HepG2 (cell line): Measurements from ENCODE around the gene GRIN2C. TPM values are rescaled to one million over a fixed set of nuclear protein-coding genes. Genes with fewer than 3 reads are reported as not detected.

Experiments used
- ATAC-seq: fragments of 200-7000 bp; cut with Tn5 transposase; 3 replicates; pipeline ENCODE4 v1.9.1; 2020; ENCODE audit warnings: mild to moderate bottlenecking, moderate library complexity
- BruUV-seq: library from RNA; stranded (reverse); fragments of 400-500 nt; replicated peaks from 2 replicates; lab custom pipeline; 2021; lab: Mats Ljungman, UMichigan
- CTCF ChIA-PET: fragments of 300-600 bp; formaldehyde crosslinking; extraction: SDS; loops from one replicate; lab custom pipeline; 2021; ENCODE audit warnings: low total read pairs, inconsistent platforms, low intra/inter-chr PET ratio; lab: Yijun Ruan, JAX
- POLR2A ChIA-PET: fragments of 350-600 bp; sonication (Branson Sonifier 250); formaldehyde crosslinking; loops from one replicate; lab custom pipeline; 2020; ENCODE audit warnings: antibody characterized with exemption, inconsistent platforms; lab: Yijun Ruan, JAX
- DNase-seq: peaks from one replicate; pipeline ENCODE4 v3.0.0-alpha.2; 2015; ENCODE audit warnings: low spot score
- FAIRE-seq: peaks from 3 replicates; lab custom pipeline; 2011; peaks lifted over from hg19 to GRCh38; lab: Jason Lieb, UNC
- H2AFZ ChIP-seq: one replicate; pipeline ENCODE4 v1.6.1; 2011; ENCODE audit warnings: low read length, inconsistent platforms
- H3K27ac ChIP-seq: fragments of 300-600 bp; 3 replicates; pipeline ENCODE4 v1.8.0; 2011; ENCODE audit warnings: mixed run types, mild to moderate bottlenecking, mixed read lengths, low read length, inconsistent platforms; ENCODE audit not compliant: insufficient read depth; ENCODE audit errors: extremely low read length
- H3K27me3 ChIP-seq, 2 experiments: fragments of 200-600 bp in 1 of 2; 2 replicates in 1 of 2; 3 replicates in 1 of 2; pipeline versions ENCODE4 v1.6.0 to v1.8.0; 2011; ENCODE audit warnings: low read length in 2 of 2, mild to moderate bottlenecking in 2 of 2, moderate library complexity in 2 of 2, inconsistent platforms in 1 of 2; ENCODE audit not compliant: insufficient read depth in 2 of 2, control insufficient read depth in 1 of 2
- H3K36me3 ChIP-seq, 2 experiments: fragments of 200-600 bp in 1 of 2; replicated peaks in 1 of 2; 2 replicates in 1 of 2; 3 replicates in 1 of 2; pipeline versions ENCODE4 v1.5.1 to v1.8.0; 2011; ENCODE audit warnings: low read length in 2 of 2, inconsistent platforms in 1 of 2; ENCODE audit not compliant: insufficient read depth in 2 of 2, control insufficient read depth in 1 of 2
- H3K4me1 ChIP-seq: 2 replicates; pipeline ENCODE4 v1.5.1; 2012; ENCODE audit warnings: low read length, inconsistent platforms; ENCODE audit not compliant: insufficient read depth
- H3K4me2 ChIP-seq: 2 replicates; pipeline ENCODE4 v1.6.0; 2011; ENCODE audit warnings: low read depth, low read length, inconsistent platforms
- H3K4me3 ChIP-seq, 3 experiments: fragments of 200-600 bp in 1 of 3; sonication (generic), shearing (Covaris generic) in 1 of 3; replicated peaks in 1 of 3; 2 replicates each; pipeline ENCODE4 v1.5.1; 2011 to 2016; ENCODE audit warnings: low read length in 3 of 3, inconsistent platforms in 2 of 3, low read depth in 2 of 3, mild to moderate bottlenecking in 2 of 3, control low read depth in 1 of 3, mixed read lengths in 1 of 3; ENCODE audit not compliant: insufficient read depth in 1 of 3
- H3K79me2 ChIP-seq: one replicate; pipeline ENCODE4 v1.6.1; 2011; ENCODE audit warnings: low read length, inconsistent platforms; ENCODE audit not compliant: insufficient read depth
- H3K9ac ChIP-seq: 2 replicates; pipeline ENCODE4 v1.6.0; 2011; ENCODE audit warnings: mild to moderate bottlenecking, low read depth, low read length, inconsistent platforms; ENCODE audit not compliant: insufficient read depth
- H3K9me3 ChIP-seq: 2 replicates; pipeline ENCODE4 v1.5.1; 2012; ENCODE audit warnings: mild to moderate bottlenecking, low read length
- H4K20me1 ChIP-seq: 2 replicates; pipeline ENCODE4 v1.6.0; 2011; ENCODE audit warnings: inconsistent platforms, mild to moderate bottlenecking, low read length, moderate library complexity; ENCODE audit not compliant: insufficient read depth
- CEBPG ChIP-seq: IDR thresholded peaks from 2 replicates; pipeline ENCODE4 v1.6.1; 2016
- CHD4 ChIP-seq: fragments of 200-600 bp; sonication (generic); IDR thresholded peaks from 2 replicates; pipeline ENCODE4 v1.7.0; 2017; ENCODE audit warnings: mild to moderate bottlenecking, low read length, borderline replicate concordance
- HES4 ChIP-seq: sonication (generic); formaldehyde crosslinking; IDR thresholded peaks from 2 replicates; pipeline ENCODE4 v1.9.0; 2021; ENCODE audit warnings: mild to moderate bottlenecking, missing genetic modification reagents, borderline replicate concordance
- NCOR1 ChIP-seq: fragments of 200-600 bp; sonication (generic); IDR thresholded peaks from 2 replicates; pipeline ENCODE4 v1.7.0; 2017; ENCODE audit warnings: antibody characterized with exemption, low read length, borderline replicate concordance
- TAF15 ChIP-seq: fragments of 200-400 bp; formaldehyde crosslinking; IDR thresholded peaks from one replicate; pipeline ENCODE4 v1.6.1; 2018; ENCODE audit warnings: mild to moderate bottlenecking, low read depth, low read length; ENCODE audit not compliant: poor library complexity, severe bottlenecking
- ZNF343 ChIP-seq: sonication (generic); formaldehyde crosslinking; IDR thresholded peaks from 2 replicates; pipeline ENCODE4 v1.4.0; 2020; ENCODE audit warnings: mild to moderate bottlenecking, missing genetic modification reagents
- ZNF543 ChIP-seq: sonication (generic); formaldehyde crosslinking; IDR thresholded peaks from 2 replicates; pipeline ENCODE4 v1.4.0; 2020; ENCODE audit warnings: mild to moderate bottlenecking, missing genetic modification reagents
- ZNF652 ChIP-seq: IDR thresholded peaks from 2 replicates; pipeline ENCODE4 v1.6.1; 2016; ENCODE audit warnings: low read depth, borderline replicate concordance
- ZNF687 ChIP-seq: sonication (generic); formaldehyde crosslinking; IDR thresholded peaks from 2 replicates; pipeline ENCODE4 v1.5.1; 2020; ENCODE audit warnings: mild to moderate bottlenecking, missing genetic modification reagents, moderate library complexity
- ZNF841 ChIP-seq: sonication (generic); formaldehyde crosslinking; IDR thresholded peaks from 2 replicates; pipeline ENCODE4 v1.8.1; 2023; ENCODE audit warnings: missing genetic modification reagents, borderline replicate concordance
- WGBS: methylation state at CpG from one replicate; pipeline ENCODE4 v1.1.6; 2017; ENCODE audit warnings: low lambda C conversion rate; 5-methylcytosine and 5-hydroxymethylcytosine counted together
- in situ Hi-C: cut with HindIII; loops from 2 replicates; pipeline ENCODE4 v1.10.0; 2017; ENCODE audit warnings: low pct_unique_long_range_greater_than_20kb; ENCODE audit not compliant: extremely low pct_ligation_motif_present
- intact Hi-C: fragments of 100-400 bp; cut with micrococcal nuclease; formaldehyde crosslinking; loops from one replicate; pipeline ENCODE4 v1.10.0; 2022; ENCODE audit not compliant: unreplicated experiment
- polyA plus RNA-seq, 8 experiments: library from polyadenylated mRNA; depleted of rRNA in 3 of 8; stranded (reverse) in 7 of 8; unstranded in 1 of 8; fragments of >200 nt; fragmentation: Illumina TruSeq in 4 of 8; extraction: Trizol in 4 of 8; gene quantifications; 2 replicates each; pipeline versions ENCODE4 v1.2.1 to v1.2.3, GENCODE V29; 2011 to 2016; ENCODE audit warnings: low read depth in 4 of 8, missing spikeins in 1 of 8, mixed read lengths in 1 of 8; ENCODE audit not compliant: insufficient read depth in 1 of 8
- total RNA-seq, 5 experiments: library from RNA; depleted of rRNA; stranded (reverse); fragments of >200 nt; fragmentation: Illumina TruSeq; extraction: Trizol; gene quantifications; 2 replicates each; pipeline ENCODE4 v1.2.3, GENCODE V29; 2016; ENCODE audit warnings: low read depth in 1 of 5

Gene GRIN2C
- total and polyA plus RNA-seq, 2 of the 13 experiments (the other 11 are each of a cell fraction or from before 2014, with no cell fraction given) = 0.03 to 0.11 TPM

GRCh38 chr17:74839990-74840852, 19.5 kb downstream of the GRIN2C start:
- ChIA-PET POLR2A (interaction anchor here (1.6 kb wide), 1 partner anchor 33 kb away, joined by 6 read pairs; the partner anchor contains the start of gene FDXR), CTCF (no interaction called here)
- BruUV-seq = no TSS peak
- H3K79me2 ChIP-seq = no peaks in the 10 kb centered on the region
- H4K20me1 ChIP-seq = no peaks in the 10 kb centered on the region
- H3K9me3 ChIP-seq = no peaks in the 10 kb centered on the region
- no peak overlapping the region for H2AFZ ChIP-seq
- H3K4me3 ChIP-seq = no peak overlapping the region
- in situ Hi-C loops (no loop called here), intact Hi-C loops (no loop called here)
- DNase-seq (no peak), FAIRE-seq (no peak), ATAC-seq (no peak)
- no peaks in the 10 kb centered on the region for H3K27me3 ChIP-seq
- no peak overlapping the region for H3K4me2 ChIP-seq
- TF ChIP-seq HES4 (CRISPR knock-in tag) (no peak), ZNF687 (CRISPR knock-in tag) (0 out of 2 replicates have a peak, but pooled peaks have one; percentile 3), CEBPG (no peak), ZNF343 (no peak), TAF15 (no peak), ZNF841 (CRISPR knock-in tag) (no peak), ZNF543 (no peak), NCOR1 (no peak), ZNF652 (peak; percentile 80; the same call in 1 of the 2 replicates), CHD4 (no peak)
- H3K36me3 ChIP-seq = peaks cover 3% of the 10 kb centered on the region in 2 experiments; a peak in 1 of 5 replicates
- peaks cover 16% of the 10 kb centered on the region for H3K4me1 ChIP-seq
- WGBS = 60% methylated on average over 6 of the region's 7 CpGs
- H3K9ac ChIP-seq = no peak overlapping the region
- H3K27ac ChIP-seq = no peak overlapping the region
